ENCODE results near the gene CAMTA1.
A peak's percentile ranks its signal among the peaks of the same experiment; 100 is the strongest.

CAMTA1 gene

DNA sequence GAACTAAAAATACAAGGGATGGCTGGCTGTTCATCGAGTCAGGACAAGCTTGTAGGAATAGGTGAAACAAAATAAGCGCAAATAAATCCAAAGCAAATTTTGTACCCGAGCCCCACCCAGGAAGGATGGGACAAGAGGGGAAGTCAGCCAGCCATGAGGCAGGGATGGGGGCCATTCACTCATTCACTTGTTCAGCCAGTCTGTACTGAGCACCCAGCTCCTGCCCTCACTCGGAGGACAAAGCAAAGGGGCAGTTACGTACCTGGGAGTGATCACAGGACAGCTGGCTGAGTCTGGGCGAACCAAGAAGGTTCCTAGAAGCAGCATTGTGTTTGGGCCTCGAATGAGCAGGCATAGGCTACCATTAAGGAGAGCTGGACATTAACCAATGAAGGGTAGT is 891.9 kb downstream of the CAMTA1 start:
- Mint-ChIP-seq H3K9me3 (no peaks in the 10 kb centered on the region), H3K36me3 (ENCODE audit: low read depth) (no peaks in the 10 kb centered on the region), H3K4me3 (no peak overlapping the region), H3K27me3 (no peaks in the 10 kb centered on the region), H3K27ac (no peak overlapping the region), H3K4me1 (ENCODE audit: low read depth) (peaks cover 1% of the 10 kb centered on the region)
- DNase-seq: no peak

DNA sequence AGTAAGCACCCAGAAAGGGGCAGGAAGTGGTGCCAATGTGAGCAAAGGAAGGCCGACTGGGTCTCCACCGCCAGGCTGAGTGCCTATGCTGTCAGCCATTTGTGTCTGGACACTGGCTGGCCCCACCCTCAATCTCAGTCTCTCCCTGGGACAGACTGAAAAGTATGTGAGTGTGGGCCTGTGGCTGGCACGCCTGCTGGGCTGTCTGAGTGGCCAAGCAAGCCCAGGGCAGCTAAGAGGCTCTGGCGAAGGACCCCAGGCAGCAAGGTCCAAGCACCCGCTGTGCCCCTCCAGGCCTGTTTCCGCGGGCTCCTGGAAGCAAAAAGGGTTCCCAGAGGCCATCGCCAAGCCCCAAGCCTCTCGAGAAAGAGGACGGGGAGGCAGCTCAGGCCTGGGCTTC is 892.6 kb downstream of the CAMTA1 start:
- H3K27me3 Mint-ChIP-seq: no peaks in the 10 kb centered on the region
- H3K4me3 Mint-ChIP-seq: no peak overlapping the region
- no peak overlapping the region for H3K27ac Mint-ChIP-seq
- no peak for DNase-seq
- H3K9me3 Mint-ChIP-seq: no peaks in the 10 kb centered on the region
- H3K36me3 Mint-ChIP-seq (ENCODE audit: low read depth): no peaks in the 10 kb centered on the region
- H3K4me1 Mint-ChIP-seq (ENCODE audit: low read depth): peaks cover 1% of the 10 kb centered on the region

DNA sequence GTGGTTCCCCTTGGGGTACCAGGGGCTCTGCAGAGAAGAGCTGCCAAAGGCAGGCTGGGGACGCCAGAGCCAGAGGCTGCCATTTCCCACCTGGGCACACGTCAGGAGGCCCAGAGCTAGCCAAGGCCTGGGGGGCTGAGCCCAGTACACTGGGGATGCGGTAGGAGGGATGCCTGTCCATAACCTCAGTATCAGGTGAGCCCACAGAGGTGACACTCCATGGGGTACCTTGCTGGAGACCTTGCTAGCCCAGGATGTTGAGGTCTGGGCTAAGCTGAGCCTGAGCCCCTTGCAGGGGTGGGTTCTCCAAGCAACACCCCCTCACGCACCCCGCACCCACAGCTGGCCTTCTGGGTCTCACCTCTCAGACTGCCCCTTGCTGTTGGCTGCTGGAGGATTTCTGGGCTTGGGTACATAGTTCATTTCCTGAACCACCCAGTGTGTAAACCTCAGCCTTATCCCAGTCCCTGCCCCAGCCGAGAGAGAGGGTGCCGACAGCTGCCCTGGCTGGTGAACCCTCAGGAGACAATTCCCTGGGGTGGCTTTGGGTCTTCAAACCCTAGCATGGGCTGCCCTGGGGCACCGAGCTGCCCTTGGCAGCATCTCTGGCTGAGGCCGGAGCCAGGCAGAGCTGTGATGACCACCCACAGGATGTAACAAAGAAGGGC is 893.4 kb downstream of the CAMTA1 start:
- no peak overlapping the region for H3K4me3 Mint-ChIP-seq
- H3K9me3 Mint-ChIP-seq: no peaks in the 10 kb centered on the region
- DNase-seq: no peak
- no peaks in the 10 kb centered on the region for H3K27me3 Mint-ChIP-seq
- peaks cover 1% of the 10 kb centered on the region for H3K4me1 Mint-ChIP-seq (ENCODE audit: low read depth)
- H3K36me3 Mint-ChIP-seq (ENCODE audit: low read depth): no peaks in the 10 kb centered on the region
- no peak overlapping the region for H3K27ac Mint-ChIP-seq

DNA sequence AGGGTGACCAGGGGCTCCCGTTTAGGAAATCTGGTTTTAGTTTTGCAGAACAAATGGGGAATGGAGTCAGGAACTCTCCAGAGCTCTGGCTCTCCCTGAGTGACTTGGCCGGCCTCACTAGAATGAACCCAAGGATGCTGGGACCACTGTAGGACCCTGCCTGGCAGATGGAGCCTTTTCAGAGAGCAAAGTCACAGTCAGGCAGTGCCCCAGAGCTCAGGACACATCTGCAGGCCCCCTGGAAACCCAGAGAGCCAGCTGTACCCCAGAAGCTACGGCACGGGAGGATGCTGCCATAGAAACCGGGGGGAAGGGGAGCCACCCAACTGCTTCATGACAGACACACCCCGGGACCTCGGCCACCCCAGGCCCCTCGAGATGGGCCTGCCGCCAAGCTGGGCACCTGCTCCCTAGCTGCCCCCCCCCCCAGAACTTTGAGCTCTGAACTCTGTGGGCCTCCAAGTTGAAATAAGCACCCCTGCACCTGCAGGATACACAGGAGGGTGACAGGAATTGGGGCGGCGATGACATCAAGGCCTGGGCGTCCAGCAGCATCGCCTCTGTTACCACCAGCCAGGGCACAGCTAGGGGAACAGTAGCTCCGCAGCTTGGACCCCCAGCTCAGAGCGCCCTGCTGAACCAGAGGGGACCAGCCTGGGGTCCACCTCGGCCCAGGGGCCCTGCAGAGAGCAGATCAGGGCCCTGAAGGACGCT is 894.1 kb downstream of the CAMTA1 start:
- no peak overlapping the region for H3K27ac Mint-ChIP-seq
- H3K4me3 Mint-ChIP-seq: peak overlapping the region; percentile 76
- H3K36me3 Mint-ChIP-seq (ENCODE audit: low read depth): no peaks in the 10 kb centered on the region
- no peak for DNase-seq
- no peaks in the 10 kb centered on the region for H3K27me3 Mint-ChIP-seq
- H3K9me3 Mint-ChIP-seq: no peaks in the 10 kb centered on the region
- peaks cover 1% of the 10 kb centered on the region for H3K4me1 Mint-ChIP-seq (ENCODE audit: low read depth)

DNA sequence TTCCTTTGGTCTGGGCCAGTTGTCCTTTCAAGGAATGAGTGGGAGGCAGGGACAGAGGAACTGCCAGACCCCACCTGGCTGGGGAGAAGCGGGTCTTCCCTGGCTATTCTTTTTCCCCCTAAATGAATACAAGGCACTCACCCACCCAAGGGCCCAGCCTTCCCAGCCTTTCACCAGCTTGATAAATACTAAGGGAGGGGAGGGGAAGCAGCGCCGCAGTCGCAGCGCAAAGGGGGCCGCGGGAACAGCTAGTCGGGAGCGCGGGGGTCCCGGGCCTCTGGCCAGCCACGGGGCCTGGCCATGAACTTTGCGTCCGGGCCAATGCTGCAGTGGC is 894.6 kb downstream of the CAMTA1 start:
- no peak for DNase-seq

DNA sequence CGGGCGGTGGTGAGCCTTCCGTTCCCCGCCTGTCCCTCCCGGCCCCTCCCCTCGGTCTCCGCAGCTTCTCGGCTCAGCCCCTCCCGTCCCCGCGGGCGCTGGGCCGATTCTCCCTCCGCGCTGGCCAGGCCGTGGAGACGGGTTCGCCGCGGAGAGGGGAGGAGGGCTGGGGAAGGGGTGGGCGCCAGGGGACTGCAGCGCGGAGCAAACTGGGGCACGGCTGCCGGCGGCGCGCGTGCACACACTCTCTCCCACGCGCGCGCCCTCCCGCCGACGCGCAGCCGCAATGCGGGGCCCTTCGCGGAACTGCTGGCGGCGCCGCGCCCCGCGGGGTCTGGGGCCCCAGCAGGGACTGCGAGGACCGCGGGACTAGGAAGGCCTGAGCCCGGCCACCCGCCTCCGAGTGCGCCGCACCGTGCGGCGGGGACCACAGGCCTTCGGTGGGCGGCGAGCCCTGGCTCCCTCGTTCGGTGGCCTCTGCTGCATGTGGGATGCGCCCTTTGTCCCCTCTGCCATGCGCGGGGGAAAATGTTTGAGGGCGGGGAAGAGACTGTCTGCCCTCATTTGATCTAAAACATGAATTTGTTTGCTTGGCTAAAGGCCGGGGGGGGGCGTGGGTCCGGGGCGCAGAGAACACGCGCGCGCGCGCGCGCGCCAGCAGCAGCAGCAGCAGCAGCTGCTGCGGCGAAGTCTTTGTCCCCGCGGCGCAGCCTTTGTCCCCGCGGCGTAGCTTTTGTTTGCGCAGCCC is 895.1 kb downstream of the CAMTA1 start:
- H3K27ac Mint-ChIP-seq: no peak overlapping the region
- DNase-seq: peak; percentile 78
- H3K4me3 Mint-ChIP-seq: peak overlapping the region; percentile 76
- H3K36me3 Mint-ChIP-seq (ENCODE audit: low read depth): no peaks in the 10 kb centered on the region
- peaks cover 1% of the 10 kb centered on the region for H3K4me1 Mint-ChIP-seq (ENCODE audit: low read depth)
- no peaks in the 10 kb centered on the region for H3K27me3 Mint-ChIP-seq
- H3K9me3 Mint-ChIP-seq: no peaks in the 10 kb centered on the region

More for the DNA sequence above, 894.6 kb downstream of the CAMTA1 start:
- H3K27me3 Mint-ChIP-seq: no peaks in the 10 kb centered on the region
- H3K36me3 Mint-ChIP-seq (ENCODE audit: low read depth): no peaks in the 10 kb centered on the region
- peaks cover 1% of the 10 kb centered on the region for H3K4me1 Mint-ChIP-seq (ENCODE audit: low read depth)
- peak overlapping the region; percentile 76 for H3K4me3 Mint-ChIP-seq
- no peak overlapping the region for H3K27ac Mint-ChIP-seq
- H3K9me3 Mint-ChIP-seq: no peaks in the 10 kb centered on the region

DNA sequence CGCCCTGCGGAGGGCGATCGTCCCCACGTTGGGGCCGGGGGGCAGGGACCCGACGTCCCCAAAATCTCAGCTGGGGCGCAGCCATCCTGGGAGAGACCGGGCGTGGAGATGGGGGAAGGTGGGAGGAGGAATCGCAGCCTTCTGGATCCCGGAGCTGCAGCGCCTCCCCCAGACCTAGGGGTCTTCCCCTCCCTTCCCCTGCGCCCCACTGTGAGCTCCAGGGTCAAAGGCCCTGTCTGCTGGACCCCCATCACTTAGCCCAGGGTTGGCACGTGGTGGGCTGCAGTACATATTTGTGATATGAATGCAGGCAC is 895.7 kb downstream of the CAMTA1 start:
- Mint-ChIP-seq H3K27ac (no peak overlapping the region), H3K4me3 (peak overlapping the region; percentile 74), H3K9me3 (no peaks in the 10 kb centered on the region), H3K27me3 (no peaks in the 10 kb centered on the region), H3K4me1 (ENCODE audit: low read depth) (peaks cover 1% of the 10 kb centered on the region), H3K36me3 (ENCODE audit: low read depth) (no peaks in the 10 kb centered on the region)
- no peak for DNase-seq

DNA sequence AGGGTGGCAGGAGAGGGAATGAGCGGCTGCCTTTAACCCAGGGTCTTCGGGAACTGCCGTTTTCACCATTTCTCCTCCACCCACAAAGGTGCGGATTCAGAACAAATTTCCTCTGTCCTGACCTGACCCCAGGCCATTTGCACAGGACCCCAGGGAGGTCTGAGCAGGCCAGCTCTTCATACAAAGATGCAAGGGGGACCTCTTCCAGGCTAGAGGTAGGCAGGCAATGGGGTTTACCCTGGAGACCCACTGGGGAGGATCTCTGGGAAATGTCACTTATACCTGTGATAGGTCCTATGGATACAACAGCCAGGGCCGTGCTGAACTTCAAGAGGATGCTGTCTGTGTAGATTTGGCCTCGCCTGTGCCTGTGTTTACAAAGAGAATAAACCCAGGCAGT is 896.1 kb downstream of the CAMTA1 start:
- Mint-ChIP-seq H3K36me3 (ENCODE audit: low read depth) (no peaks in the 10 kb centered on the region), H3K9me3 (no peaks in the 10 kb centered on the region), H3K27me3 (no peaks in the 10 kb centered on the region), H3K27ac (no peak overlapping the region), H3K4me3 (no peak overlapping the region), H3K4me1 (ENCODE audit: low read depth) (peaks cover 1% of the 10 kb centered on the region)
- no peak for DNase-seq

DNA sequence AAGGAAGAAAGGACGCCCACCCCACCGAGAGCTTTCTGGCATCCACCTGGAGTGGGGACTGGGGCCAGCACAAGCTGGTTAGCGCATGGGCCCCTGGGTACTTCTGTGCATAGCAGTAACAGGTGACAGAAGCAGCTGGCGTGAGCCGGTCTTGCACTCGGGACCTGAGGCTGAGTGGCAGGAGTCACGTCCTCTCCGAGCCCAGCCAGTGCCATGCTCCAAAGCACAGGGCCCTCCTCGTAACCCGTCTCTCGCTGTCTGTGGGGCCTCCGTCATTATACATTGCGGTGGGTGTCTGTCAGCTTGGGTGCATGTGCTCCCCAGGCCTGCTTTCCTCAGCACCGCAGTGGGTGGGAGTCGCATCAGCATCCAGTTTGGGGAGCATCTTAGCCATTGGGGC is 898.3 kb downstream of the CAMTA1 start:
- H3K27me3 Mint-ChIP-seq: peaks cover 2% of the 10 kb centered on the region

DNA sequence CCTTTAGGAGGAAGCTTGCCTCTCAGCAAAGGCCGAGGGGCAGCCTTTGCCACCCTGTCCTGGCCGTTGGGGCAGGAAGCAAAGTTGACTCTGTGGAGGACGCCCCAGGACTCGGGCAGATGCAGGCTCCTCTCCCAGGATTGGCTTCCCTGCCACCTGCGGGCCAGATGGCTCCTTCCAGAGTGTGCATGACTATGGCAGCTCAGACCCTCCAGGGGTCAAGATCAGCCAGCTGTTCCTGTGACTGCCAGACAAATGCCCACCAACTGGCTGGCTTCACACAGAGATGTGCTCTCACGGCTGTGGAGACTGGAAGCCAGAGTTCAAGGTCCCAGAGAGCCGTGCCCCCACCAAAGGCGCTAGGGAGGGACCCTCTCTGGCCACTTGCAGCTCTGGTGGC is 898.9 kb downstream of the CAMTA1 start:
- H3K27ac Mint-ChIP-seq: no peak overlapping the region
- H3K4me3 Mint-ChIP-seq: no peak overlapping the region
- H3K4me1 Mint-ChIP-seq (ENCODE audit: low read depth): peaks cover 1% of the 10 kb centered on the region
- H3K27me3 Mint-ChIP-seq: peaks cover 2% of the 10 kb centered on the region
- H3K9me3 Mint-ChIP-seq: no peaks in the 10 kb centered on the region
- no peak for DNase-seq
- H3K36me3 Mint-ChIP-seq (ENCODE audit: low read depth): no peaks in the 10 kb centered on the region

More for the DNA sequence above, 898.3 kb downstream of the CAMTA1 start:
- Mint-ChIP-seq H3K9me3 (no peaks in the 10 kb centered on the region), H3K36me3 (ENCODE audit: low read depth) (no peaks in the 10 kb centered on the region), H3K27ac (no peak overlapping the region), H3K4me3 (no peak overlapping the region), H3K4me1 (ENCODE audit: low read depth) (peaks cover 1% of the 10 kb centered on the region)
- no peak for DNase-seq

DNA sequence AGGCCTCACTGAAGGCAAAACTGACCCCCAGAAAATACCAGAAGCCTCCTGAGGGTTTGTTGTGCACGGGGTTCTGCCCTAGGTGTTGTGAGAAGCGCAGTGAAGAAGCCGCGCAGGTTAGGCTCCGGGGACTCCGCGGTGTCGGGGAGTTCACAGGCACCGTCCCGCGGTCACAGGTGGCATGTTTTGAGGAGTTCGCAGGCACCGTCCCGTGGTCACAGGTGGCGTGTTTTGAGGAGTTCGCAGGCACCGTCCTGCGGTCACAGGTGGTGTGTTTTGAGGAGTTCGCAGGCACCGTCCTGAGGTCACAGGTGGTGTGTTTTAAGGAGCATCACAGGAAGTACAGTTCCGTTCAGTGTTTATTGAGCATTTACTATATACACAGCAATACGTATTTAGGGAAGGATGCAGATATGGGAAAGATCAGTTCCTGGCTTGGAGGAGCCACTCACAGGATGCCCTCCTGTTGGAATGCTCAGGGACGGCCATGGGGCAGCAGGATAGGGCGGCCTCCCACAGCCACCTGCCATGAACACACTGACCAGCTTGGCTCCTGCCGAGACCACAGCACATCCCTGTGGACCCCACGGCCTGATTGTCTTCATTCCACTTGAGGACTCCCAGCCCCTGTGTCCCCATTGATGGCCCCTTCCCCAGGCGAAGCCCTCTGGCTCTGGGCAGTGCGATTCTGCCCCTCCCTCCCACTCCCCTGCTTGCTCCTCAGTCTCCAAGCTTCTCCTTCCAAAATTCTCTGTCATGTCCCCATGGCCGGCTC is 899.8 kb downstream of the CAMTA1 start:
- Mint-ChIP-seq H3K4me1 (ENCODE audit: low read depth) (peaks cover 1% of the 10 kb centered on the region), H3K36me3 (ENCODE audit: low read depth) (no peaks in the 10 kb centered on the region), H3K27me3 (peaks cover 2% of the 10 kb centered on the region), H3K9me3 (no peaks in the 10 kb centered on the region), H3K4me3 (no peak overlapping the region), H3K27ac (no peak overlapping the region)
- no peak for DNase-seq

DNA sequence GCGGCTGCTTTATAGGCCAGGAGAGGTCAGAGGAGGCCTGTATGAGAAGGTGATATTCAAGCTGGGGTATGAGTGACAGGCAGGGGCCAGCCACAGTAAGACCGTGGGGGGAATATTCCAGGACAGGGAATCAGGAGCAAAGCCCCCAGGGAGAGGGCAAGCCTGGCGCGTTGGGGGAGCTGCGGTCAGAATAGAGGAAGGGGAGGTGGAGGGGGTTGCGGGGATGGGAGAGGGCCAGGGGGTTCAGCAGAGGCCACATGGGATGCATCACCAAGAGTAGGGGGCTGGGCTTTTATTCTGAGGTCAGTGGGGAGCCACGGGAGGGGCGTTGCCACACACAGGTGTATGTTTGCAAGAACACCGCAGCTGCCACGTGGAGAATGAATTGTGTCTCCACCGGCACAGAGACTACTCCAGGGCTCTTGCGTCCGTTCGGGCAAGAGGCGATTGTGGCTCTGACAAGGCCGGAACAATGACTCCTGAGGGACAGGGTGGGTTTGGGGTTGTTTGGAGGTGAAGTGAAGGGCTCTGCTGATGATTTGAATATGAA is 901.1 kb downstream of the CAMTA1 start:
- Mint-ChIP-seq H3K36me3 (ENCODE audit: low read depth) (no peaks in the 10 kb centered on the region), H3K4me1 (ENCODE audit: low read depth) (no peaks in the 10 kb centered on the region), H3K27me3 (peaks cover 10% of the 10 kb centered on the region), H3K27ac (no peak overlapping the region), H3K4me3 (no peak overlapping the region), H3K9me3 (no peaks in the 10 kb centered on the region)
- DNase-seq: no peak

DNA sequence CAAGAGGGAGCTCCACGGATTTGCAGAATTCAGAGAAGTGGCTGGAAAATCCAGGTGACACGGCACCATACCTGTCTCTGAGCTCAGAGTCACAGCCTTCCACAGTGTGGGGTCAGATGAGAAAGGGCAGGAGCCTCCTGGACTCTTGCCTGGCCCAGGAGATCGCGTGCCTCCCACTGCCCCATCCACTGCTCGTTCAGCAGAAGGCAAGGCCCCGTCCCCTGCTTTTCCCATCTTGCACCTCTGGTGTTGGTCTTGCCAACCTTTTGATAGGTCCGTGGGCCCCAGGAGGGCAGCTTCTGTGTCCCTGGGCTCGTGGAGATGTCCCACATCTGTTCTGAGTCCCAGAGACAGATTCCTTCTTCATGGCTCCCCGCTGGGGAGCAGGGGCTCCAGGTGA is 902.2 kb downstream of the CAMTA1 start:
- H3K4me1 Mint-ChIP-seq (ENCODE audit: low read depth): no peaks in the 10 kb centered on the region
- peaks cover 12% of the 10 kb centered on the region for H3K27me3 Mint-ChIP-seq
- no peaks in the 10 kb centered on the region for H3K9me3 Mint-ChIP-seq
- H3K27ac Mint-ChIP-seq: no peak overlapping the region
- H3K36me3 Mint-ChIP-seq (ENCODE audit: low read depth): no peaks in the 10 kb centered on the region
- no peak for DNase-seq
- H3K4me3 Mint-ChIP-seq: no peak overlapping the region

DNA sequence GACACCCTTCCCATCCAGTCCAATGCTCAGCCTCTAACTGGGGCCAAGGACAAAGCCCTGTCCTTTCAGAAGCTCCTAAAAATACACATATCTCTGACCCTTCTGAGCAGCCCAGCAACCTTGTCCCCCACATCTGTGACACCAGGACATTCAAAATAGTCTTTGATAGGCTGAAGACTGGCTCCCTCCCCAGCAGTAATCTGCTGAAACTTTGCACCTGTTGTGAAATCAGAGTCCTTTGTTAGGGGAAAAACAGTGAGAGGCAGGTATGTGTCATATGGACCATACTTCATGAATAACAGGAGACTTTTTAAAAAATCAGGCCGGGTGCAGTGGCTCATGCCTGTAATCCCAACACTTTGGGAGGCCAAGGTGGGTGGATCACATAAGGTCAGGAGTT is 903.4 kb downstream of the CAMTA1 start:
- H3K4me3 Mint-ChIP-seq: no peak overlapping the region
- H3K27me3 Mint-ChIP-seq: peaks cover 18% of the 10 kb centered on the region
- H3K36me3 Mint-ChIP-seq (ENCODE audit: low read depth): no peaks in the 10 kb centered on the region
- H3K27ac Mint-ChIP-seq: no peak overlapping the region
- no peaks in the 10 kb centered on the region for H3K4me1 Mint-ChIP-seq (ENCODE audit: low read depth)
- H3K9me3 Mint-ChIP-seq: peaks cover 8% of the 10 kb centered on the region
- no peak for DNase-seq
